Measurements from ENCODE around the gene SOX6.

The SOX6 gene

GRCh38 chr11:16059332-16059731, 297.0 kb downstream of the SOX6 start:
- no peak overlapping the region for H3K27ac ChIP-seq
- no peak for TF ChIP-seq CTCF (IDR thresholded peaks at IDR 0.05)

GRCh38 chr11:16058671-16059070, 297.7 kb downstream of the SOX6 start:
- no peak overlapping the region for H3K4me3 ChIP-seq (ENCODE audit: low read depth, low read length)
- no peaks in the 10 kb centered on the region for H3K9me3 ChIP-seq (ENCODE audit: control insufficient read depth, low read length)
- H3K4me2 ChIP-seq (ENCODE audit: low read length), result no peak overlapping the region
- no peaks in the 10 kb centered on the region for H3K79me2 ChIP-seq
- H3K9ac ChIP-seq, result no peak overlapping the region
- no peaks in the 10 kb centered on the region for H3K4me1 ChIP-seq
- TF ChIP-seq CTCF (IDR thresholded peaks at IDR 0.05), result no peak
- no peak overlapping the region for H2AFZ ChIP-seq
- H3K36me3 ChIP-seq (ENCODE audit: control insufficient read depth, insufficient read depth, low read length), result no peaks in the 10 kb centered on the region
- H3K27me3 ChIP-seq (ENCODE audit: control insufficient read depth, insufficient read depth, low read length), result no peaks in the 10 kb centered on the region
- H3K27ac ChIP-seq, result no peak overlapping the region

More at GRCh38 chr11:16059332-16059731, 297.0 kb downstream of the SOX6 start:
- no peak overlapping the region for H3K4me2 ChIP-seq (ENCODE audit: low read length)
- H2AFZ ChIP-seq, result no peak overlapping the region
- H3K9me3 ChIP-seq (ENCODE audit: control insufficient read depth, low read length), result no peaks in the 10 kb centered on the region
- H3K36me3 ChIP-seq (ENCODE audit: control insufficient read depth, insufficient read depth, low read length), result no peaks in the 10 kb centered on the region
- H3K79me2 ChIP-seq, result no peaks in the 10 kb centered on the region
- H3K27me3 ChIP-seq (ENCODE audit: control insufficient read depth, insufficient read depth, low read length), result no peaks in the 10 kb centered on the region
- H3K4me3 ChIP-seq (ENCODE audit: low read depth, low read length), result no peak overlapping the region
- H3K4me1 ChIP-seq, result no peaks in the 10 kb centered on the region
- H3K9ac ChIP-seq, result no peak overlapping the region

GRCh38 chr11:16052750-16053149, 303.6 kb downstream of the SOX6 start:
- no peak for TF ChIP-seq CTCF (IDR thresholded peaks at IDR 0.05)
- H2AFZ ChIP-seq, result no peak overlapping the region
- no peaks in the 10 kb centered on the region for H3K79me2 ChIP-seq
- H3K27me3 ChIP-seq (ENCODE audit: control insufficient read depth, insufficient read depth, low read length), result no peaks in the 10 kb centered on the region
- H3K4me1 ChIP-seq, result no peaks in the 10 kb centered on the region
- H3K36me3 ChIP-seq (ENCODE audit: control insufficient read depth, insufficient read depth, low read length), result no peaks in the 10 kb centered on the region
- H3K4me3 ChIP-seq (ENCODE audit: low read depth, low read length), result no peak overlapping the region
- no peaks in the 10 kb centered on the region for H3K9me3 ChIP-seq (ENCODE audit: control insufficient read depth, low read length)
- H3K4me2 ChIP-seq (ENCODE audit: low read length), result no peak overlapping the region
- no peak overlapping the region for H3K9ac ChIP-seq
- H3K27ac ChIP-seq, result no peak overlapping the region

GRCh38 chr11:16049611-16050010, 306.7 kb downstream of the SOX6 start:
- Histone ChIP-seq H3K9me3 (ENCODE audit: control insufficient read depth, low read length) (no peaks in the 10 kb centered on the region), H3K9ac (no peak overlapping the region), H3K36me3 (ENCODE audit: control insufficient read depth, insufficient read depth, low read length) (no peaks in the 10 kb centered on the region), H2AFZ (no peak overlapping the region), H3K79me2 (no peaks in the 10 kb centered on the region), H3K4me1 (no peaks in the 10 kb centered on the region), H3K27me3 (ENCODE audit: control insufficient read depth, insufficient read depth, low read length) (no peaks in the 10 kb centered on the region), H3K4me3 (ENCODE audit: low read depth, low read length) (no peak overlapping the region), H3K4me2 (ENCODE audit: low read length) (no peak overlapping the region), H3K27ac (no peak overlapping the region)
- TF ChIP-seq CTCF (IDR thresholded peaks at IDR 0.05), result no peak

GRCh38 chr11:16047073-16047472, 309.3 kb downstream of the SOX6 start:
- no peak overlapping the region for H3K4me3 ChIP-seq (ENCODE audit: low read depth, low read length)
- no peaks in the 10 kb centered on the region for H3K4me1 ChIP-seq
- no peaks in the 10 kb centered on the region for H3K79me2 ChIP-seq
- H2AFZ ChIP-seq, result no peak overlapping the region
- H3K9me3 ChIP-seq (ENCODE audit: control insufficient read depth, low read length), result no peaks in the 10 kb centered on the region
- no peaks in the 10 kb centered on the region for H3K36me3 ChIP-seq (ENCODE audit: control insufficient read depth, insufficient read depth, low read length)
- no peak overlapping the region for H3K4me2 ChIP-seq (ENCODE audit: low read length)
- no peak overlapping the region for H3K27ac ChIP-seq
- H3K27me3 ChIP-seq (ENCODE audit: control insufficient read depth, insufficient read depth, low read length), result no peaks in the 10 kb centered on the region
- TF ChIP-seq CTCF (IDR thresholded peaks at IDR 0.05), result no peak
- no peak overlapping the region for H3K9ac ChIP-seq

All from parathyroid adenoma (tissue), 2 donors.